PC-3 (cell line): ENCODE data around the gene MYO7A. TPM values are rescaled to one million over a fixed set of nuclear protein-coding genes. Genes with fewer than 3 reads are reported as not detected.

ENCODE experiments used
- ATAC-seq: fragments of 200-7000 bp; cut with Tn5 transposase; 2 replicates; pipeline ENCODE4 v1.9.1; 2020; ENCODE audit warnings: mild to moderate bottlenecking, moderate library complexity
- BruUV-seq: library from RNA; stranded (reverse); fragments of 400-500 nt; replicated peaks from 2 replicates; lab custom pipeline; 2021; lab: Mats Ljungman, UMichigan
- CTCF ChIA-PET: fragments of 300-600 bp; sonication (Branson Sonifier 250); formaldehyde crosslinking; loops from one replicate; lab custom pipeline; 2022; ENCODE audit warnings: antibody characterized with exemption; lab: Charles Lee
- POLR2A ChIA-PET: fragments of 300-600 bp; sonication (Branson Sonifier 250); formaldehyde crosslinking; loops from one replicate; lab custom pipeline; 2022; ENCODE audit warnings: antibody characterized with exemption; ENCODE audit not compliant: unreplicated experiment; lab: Charles Lee
- DNase-seq: peaks from one replicate; pipeline ENCODE4 v3.0.0-alpha.2; 2015
- H2AFZ ChIP-seq: fragments of 300-600 bp; sonication (generic); 2 replicates; pipeline ENCODE4 v1.6.0; 2016; ENCODE audit warnings: antibody characterized with exemption, low read length
- H3F3A ChIP-seq: fragments of 300-600 bp; sonication (generic); one replicate; pipeline ENCODE4 v1.6.0; 2017; ENCODE audit warnings: antibody characterized with exemption, low read length, control low read depth, mild to moderate bottlenecking; ENCODE audit not compliant: unreplicated experiment
- H3K27ac ChIP-seq: fragments of 300-600 bp; sonication (generic); 2 replicates; pipeline ENCODE4 v1.5.1; 2016; ENCODE audit warnings: mild to moderate bottlenecking, low read length
- H3K27me3 ChIP-seq: fragments of 300-600 bp; sonication (generic); 2 replicates; pipeline ENCODE4 v1.6.1; 2016; ENCODE audit warnings: low read length, mixed read lengths
- H3K36me3 ChIP-seq: fragments of 300-600 bp; sonication (generic); 2 replicates; pipeline ENCODE4 v1.6.1; 2016; ENCODE audit warnings: low read depth, mixed run types, low read length, mixed read lengths
- H3K4me1 ChIP-seq: fragments of 300-600 bp; sonication (generic); 2 replicates; pipeline ENCODE4 v1.5.1; 2016; ENCODE audit warnings: low read length; ENCODE audit not compliant: insufficient read depth
- H3K4me2 ChIP-seq: fragments of 300-600 bp; sonication (generic); 2 replicates; pipeline ENCODE4 v1.6.0; 2016; ENCODE audit warnings: low read length
- H3K4me3 ChIP-seq: fragments of 300-600 bp; sonication (generic); 2 replicates; pipeline ENCODE4 v1.5.1; 2016; ENCODE audit warnings: mild to moderate bottlenecking, low read length, mixed read lengths
- H3K79me2 ChIP-seq: fragments of 300-600 bp; sonication (generic); 2 replicates; pipeline ENCODE4 v1.6.1; 2017; ENCODE audit warnings: low read length, mixed read lengths
- H3K9ac ChIP-seq: fragments of 300-600 bp; sonication (generic); 2 replicates; pipeline ENCODE4 v1.6.0; 2016; ENCODE audit warnings: mild to moderate bottlenecking, low read length
- H3K9me2 ChIP-seq: fragments of 300-600 bp; sonication (generic); replicated peaks from 2 replicates; pipeline ENCODE4 v1.6.1; 2016; ENCODE audit warnings: mixed run types, low read length, mixed read lengths
- H3K9me3 ChIP-seq: fragments of 300-600 bp; sonication (generic); 2 replicates; pipeline ENCODE4 v1.6.1; 2016; ENCODE audit warnings: low read length, mixed read lengths
- H4K20me1 ChIP-seq: fragments of 300-600 bp; sonication (generic); 2 replicates; pipeline ENCODE4 v1.6.1; 2016; ENCODE audit warnings: low read length, mixed read lengths
- EZH2 ChIP-seq: fragments of 300-600 bp; sonication (generic); IDR thresholded peaks from one replicate; pipeline ENCODE4 v1.6.1; 2017; ENCODE audit warnings: antibody characterized with exemption, mild to moderate bottlenecking, low read length; ENCODE audit not compliant: unreplicated experiment
- EZH2phosphoT487 ChIP-seq: fragments of 300-600 bp; sonication (generic); IDR thresholded peaks from 2 replicates; pipeline ENCODE4 v1.6.1; 2018; ENCODE audit warnings: mild to moderate bottlenecking, antibody characterized with exemption, low read length, borderline replicate concordance
- intact Hi-C: fragments of 100-400 bp; cut with micrococcal nuclease; formaldehyde crosslinking; loops from 2 replicates; pipeline ENCODE4 v1.9.0; 2023
- total RNA-seq: library from RNA; depleted of rRNA; stranded (reverse); fragments of >200 nt; gene quantifications from 2 replicates; pipeline ENCODE4 v1.2.3, GENCODE V29; 2014
- TF ChIP-seq, protein P1 (sequence below): fragments of 300-600 bp; sonication (generic); conservative IDR thresholded peaks from 2 replicates; pipeline ENCODE4 v1.5.1; 2017; ENCODE audit warnings: antibody characterized with exemption, low read depth, mild to moderate bottlenecking, low read length

The MYO7A gene
- total RNA-seq, 1 experiment from 2014 or later: 0.66 TPM

DNA sequence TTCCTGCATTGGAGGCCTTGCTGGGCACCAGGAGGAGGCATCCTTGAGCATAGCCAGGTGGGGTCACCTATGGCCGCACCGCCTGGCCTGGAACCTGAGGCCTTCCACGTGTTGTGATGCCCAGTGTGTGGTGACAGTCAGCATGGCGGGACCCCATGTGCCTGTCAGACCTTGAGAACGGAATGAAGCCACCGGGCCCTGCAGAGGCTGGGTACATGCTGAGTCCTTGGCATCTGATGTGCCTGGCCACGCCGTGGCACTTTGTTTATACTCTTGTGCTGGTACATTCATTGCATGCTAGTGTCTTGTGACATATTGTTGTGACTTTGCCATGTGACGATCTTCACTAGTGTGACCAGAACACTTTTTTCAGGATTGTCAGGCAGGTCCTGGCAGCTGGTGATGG, 8.5 kb upstream of the MYO7A start:
- H4K20me1 ChIP-seq: no peaks in the 10 kb centered on the region
- ChIA-PET CTCF (no interaction called here), POLR2A (no interaction called here)
- no peak overlapping the region for H3K9ac ChIP-seq
- intact Hi-C loops: loop anchor here (10.0 kb wide), 1 partner anchor 315 kb away; no protein-coding TSS in a partner anchor
- H3K27me3 ChIP-seq: no peaks in the 10 kb centered on the region
- BruUV-seq: no TSS peak
- DNase-seq: no peak
- no peaks in the 10 kb centered on the region for H3K79me2 ChIP-seq
- H3K4me2 ChIP-seq: no peak overlapping the region
- no peaks in the 10 kb centered on the region for H3K36me3 ChIP-seq
- H3K27ac ChIP-seq: no peak overlapping the region
- no peak for ATAC-seq
- H3K9me2 ChIP-seq: no peaks in the 10 kb centered on the region
- H2AFZ ChIP-seq: no peak overlapping the region
- H3F3A ChIP-seq: no peaks in the 10 kb centered on the region
- H3K4me1 ChIP-seq: no peaks in the 10 kb centered on the region
- H3K4me3 ChIP-seq: no peak overlapping the region
- TF ChIP-seq EZH2phosphoT487: no peak
- no peak for TF ChIP-seq EZH2
- TF ChIP-seq, protein P1, sequence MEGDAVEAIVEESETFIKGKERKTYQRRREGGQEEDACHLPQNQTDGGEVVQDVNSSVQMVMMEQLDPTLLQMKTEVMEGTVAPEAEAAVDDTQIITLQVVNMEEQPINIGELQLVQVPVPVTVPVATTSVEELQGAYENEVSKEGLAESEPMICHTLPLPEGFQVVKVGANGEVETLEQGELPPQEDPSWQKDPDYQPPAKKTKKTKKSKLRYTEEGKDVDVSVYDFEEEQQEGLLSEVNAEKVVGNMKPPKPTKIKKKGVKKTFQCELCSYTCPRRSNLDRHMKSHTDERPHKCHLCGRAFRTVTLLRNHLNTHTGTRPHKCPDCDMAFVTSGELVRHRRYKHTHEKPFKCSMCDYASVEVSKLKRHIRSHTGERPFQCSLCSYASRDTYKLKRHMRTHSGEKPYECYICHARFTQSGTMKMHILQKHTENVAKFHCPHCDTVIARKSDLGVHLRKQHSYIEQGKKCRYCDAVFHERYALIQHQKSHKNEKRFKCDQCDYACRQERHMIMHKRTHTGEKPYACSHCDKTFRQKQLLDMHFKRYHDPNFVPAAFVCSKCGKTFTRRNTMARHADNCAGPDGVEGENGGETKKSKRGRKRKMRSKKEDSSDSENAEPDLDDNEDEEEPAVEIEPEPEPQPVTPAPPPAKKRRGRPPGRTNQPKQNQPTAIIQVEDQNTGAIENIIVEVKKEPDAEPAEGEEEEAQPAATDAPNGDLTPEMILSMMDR: no peak
- no peaks in the 10 kb centered on the region for H3K9me3 ChIP-seq

DNA sequence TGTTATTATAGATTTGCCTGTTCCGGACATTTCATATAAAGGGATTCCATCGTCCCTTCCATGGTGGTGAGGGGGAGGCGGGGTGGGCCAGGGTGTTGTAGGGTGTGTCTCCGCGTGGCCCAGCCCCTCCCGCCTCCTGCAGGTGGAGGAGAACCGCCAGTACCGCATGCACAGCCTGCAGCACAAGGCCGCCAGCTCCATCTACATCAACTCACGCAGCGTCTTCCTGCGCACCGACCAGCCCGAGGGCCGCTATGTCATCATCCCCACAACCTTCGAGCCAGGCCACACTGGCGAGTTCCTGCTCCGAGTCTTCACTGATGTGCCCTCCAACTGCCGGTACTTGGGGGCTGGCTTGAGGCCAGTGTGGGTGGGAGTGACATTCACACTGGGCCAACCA, 7.5 kb upstream of the MYO7A start:
- Histone ChIP-seq H3K36me3 (no peaks in the 10 kb centered on the region), H3K4me3 (no peak overlapping the region), H3K9me2 (no peaks in the 10 kb centered on the region), H3K4me1 (no peaks in the 10 kb centered on the region), H3K27me3 (no peaks in the 10 kb centered on the region), H3K27ac (no peak overlapping the region), H4K20me1 (no peaks in the 10 kb centered on the region), H3K4me2 (no peak overlapping the region), H3K79me2 (no peaks in the 10 kb centered on the region), H3K9me3 (no peaks in the 10 kb centered on the region), H2AFZ (no peak overlapping the region), H3K9ac (no peak overlapping the region), H3F3A (no peaks in the 10 kb centered on the region)
- ATAC-seq (no peak), DNase-seq (no peak)
- TF ChIP-seq EZH2 (no peak), EZH2phosphoT487 (no peak)
- TF ChIP-seq, protein P1: no peak
- POLR2A ChIA-PET: no interaction called here
- CTCF ChIA-PET: no interaction called here
- intact Hi-C loops: no loop called here
- no TSS peak for BruUV-seq

DNA sequence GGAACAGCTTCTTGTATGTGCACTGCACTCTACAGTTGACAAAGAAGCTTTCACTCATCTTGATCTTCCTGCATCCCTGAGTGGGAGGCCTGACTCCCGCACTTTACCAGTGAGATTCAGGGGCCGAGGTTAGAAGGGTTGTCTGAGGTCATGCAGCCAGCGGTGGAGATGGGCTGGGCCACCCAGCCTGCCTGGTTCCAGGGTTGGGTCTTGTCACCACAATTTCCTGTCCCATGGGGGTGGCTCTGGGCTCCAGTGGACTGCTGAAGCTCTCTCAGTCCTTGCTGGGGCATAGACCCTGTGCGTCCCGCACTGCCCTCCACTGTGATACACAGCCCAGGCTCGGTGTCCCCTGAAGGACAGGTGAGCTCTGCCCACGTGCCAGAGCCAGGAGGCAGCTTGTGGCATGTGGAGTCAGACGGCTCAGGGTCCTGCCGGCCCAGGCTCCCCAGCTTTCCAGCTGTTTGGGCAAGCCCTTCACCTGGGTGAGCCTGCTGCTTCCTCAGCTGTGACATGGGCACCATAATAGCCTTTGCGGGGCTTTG, 6.9 kb upstream of the MYO7A start:
- Histone ChIP-seq H3K79me2 (no peaks in the 10 kb centered on the region), H2AFZ (no peak overlapping the region), H3K9me2 (no peaks in the 10 kb centered on the region), H4K20me1 (no peaks in the 10 kb centered on the region), H3K27me3 (no peaks in the 10 kb centered on the region), H3K4me3 (no peak overlapping the region), H3F3A (no peaks in the 10 kb centered on the region), H3K36me3 (no peaks in the 10 kb centered on the region), H3K9ac (no peak overlapping the region), H3K4me1 (no peaks in the 10 kb centered on the region), H3K9me3 (no peaks in the 10 kb centered on the region), H3K27ac (no peak overlapping the region), H3K4me2 (no peak overlapping the region)
- no TSS peak for BruUV-seq
- intact Hi-C loops: no loop called here
- CTCF ChIA-PET: interaction anchor here (0.6 kb wide), 1 partner anchor 125 kb away, joined by 3 read pairs; no protein-coding TSS in a partner anchor
- POLR2A ChIA-PET: no interaction called here
- TF ChIP-seq, protein P1: no peak
- TF ChIP-seq EZH2: no peak
- no peak for TF ChIP-seq EZH2phosphoT487
- DNase-seq (no peak), ATAC-seq (no peak)
